Measurements from ENCODE around the gene TMPRSS4.

DNA sequence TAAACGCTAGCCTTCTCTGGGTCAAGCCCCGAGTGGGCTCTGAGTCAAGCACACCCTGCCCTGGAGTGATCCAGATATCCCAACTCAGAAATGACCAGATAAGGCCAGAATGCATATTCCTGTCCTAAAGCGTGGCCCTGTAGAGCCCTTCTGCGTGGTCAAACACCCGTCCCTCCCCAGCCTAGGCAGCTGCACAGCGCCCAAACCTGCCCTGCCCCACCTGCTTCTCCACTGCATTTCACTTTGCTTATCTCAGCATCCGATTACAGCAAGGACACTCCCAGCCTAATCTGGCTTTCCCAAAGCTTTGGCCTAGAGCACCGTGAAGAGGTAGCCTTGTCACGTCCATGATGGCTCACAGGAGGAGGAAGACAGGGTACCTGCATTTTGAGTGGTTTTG lies 11.9 kb upstream of the TMPRSS4 start:
- no peak for TF ChIP-seq CTCF (IDR thresholded peaks at IDR 0.05)
- no peak for TF ChIP-seq POLR2A (IDR thresholded peaks at IDR 0.05)
